ENCODE data around the gene ZSWIM8. TPM values are rescaled to one million over a fixed set of nuclear protein-coding genes. Genes with fewer than 3 reads are reported as not detected.

Gene ZSWIM8
- total RNA-seq, 8 experiments from 2014 or later, result 48.2 to 140 (median 81.5) TPM

DNA sequence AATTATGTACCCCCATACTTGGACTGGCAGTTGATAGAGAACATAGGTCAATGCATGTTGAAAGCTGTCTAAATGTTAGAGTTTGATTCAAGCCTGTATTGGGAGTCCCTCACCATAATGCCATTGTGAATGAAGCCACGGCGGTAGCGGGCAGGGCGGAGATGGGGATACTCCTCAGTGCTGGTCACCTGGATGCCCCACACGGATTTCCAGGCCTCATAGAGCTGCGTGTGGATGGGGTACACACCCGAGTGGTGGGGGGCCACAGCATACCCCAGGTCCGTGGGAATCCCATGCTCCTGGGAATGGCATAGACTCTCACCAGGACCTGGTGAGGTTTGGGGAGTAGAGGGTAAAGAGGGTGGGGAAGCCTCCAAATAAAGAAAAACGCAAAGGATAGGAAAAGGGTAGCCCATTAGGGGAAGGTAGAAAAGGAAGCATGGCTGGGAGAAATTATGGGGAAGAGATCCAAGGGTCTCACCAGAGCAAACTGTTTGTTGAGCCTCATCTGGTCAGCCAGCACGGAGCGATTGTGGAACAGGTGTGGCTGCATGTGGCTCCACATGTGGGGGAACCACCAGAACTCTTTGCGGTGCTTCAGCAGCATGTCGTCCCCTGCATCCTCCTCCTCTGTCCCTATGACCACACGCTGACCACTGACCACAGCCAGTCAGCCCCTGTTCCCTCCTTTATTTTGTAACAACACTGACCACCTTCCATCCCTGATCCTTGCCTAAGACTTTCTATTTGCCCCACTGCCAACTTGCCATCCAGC is 21.0 kb downstream of the ZSWIM8 start:
- peaks cover 4% of the 10 kb centered on the region in 2 donors for H3K4me1 ChIP-seq (replicated peaks in 1 of 2)
- no peak overlapping the region for H3K27ac ChIP-seq
- no peak overlapping the region for H3K4me3 ChIP-seq
- ATAC-seq (replicated peaks in 6 of 8), result no peak
- 67 to 100% (median 88%) methylated on average over 1 to 12 of the region's 14 CpGs for WGBS, 10 experiments
- in situ Hi-C loops (cut with MboI; ENCODE audit: low pct_unique_long_range_greater_than_20kb in 2 of 9, low sequenced_read_pairs in 9 of 9, unreplicated experiment in 9 of 9), result no loop called here

DNA sequence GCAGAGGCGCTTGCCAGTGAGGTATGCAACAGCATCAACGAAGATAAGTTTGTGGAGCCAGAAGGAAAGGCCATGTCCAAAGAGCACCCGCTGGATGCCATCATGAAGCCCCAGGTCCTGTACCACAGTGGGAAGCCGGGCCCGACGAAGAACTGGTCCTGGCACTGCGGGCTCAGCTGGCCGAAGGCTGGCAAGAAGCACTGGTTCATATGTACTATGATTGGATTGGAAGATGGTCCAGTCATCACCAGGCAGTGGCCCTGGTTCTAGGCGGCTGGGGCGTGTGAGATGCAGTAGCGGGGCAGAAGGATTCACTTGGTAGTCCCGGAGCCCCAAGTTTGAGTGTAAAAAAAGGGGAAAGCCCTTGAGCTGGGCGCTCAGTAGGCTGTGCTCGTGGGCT is 22.1 kb downstream of the ZSWIM8 start:
- in situ Hi-C loops (cut with MboI; ENCODE audit: low pct_unique_long_range_greater_than_20kb in 2 of 9, low sequenced_read_pairs in 9 of 9, unreplicated experiment in 9 of 9), result no loop called here
- WGBS, 10 experiments, result 71 to 100% (median 96%) methylated on average over 1 to 6 of the region's 14 CpGs; no CpG with 5 or more reads in 4 of the 10 experiments

DNA sequence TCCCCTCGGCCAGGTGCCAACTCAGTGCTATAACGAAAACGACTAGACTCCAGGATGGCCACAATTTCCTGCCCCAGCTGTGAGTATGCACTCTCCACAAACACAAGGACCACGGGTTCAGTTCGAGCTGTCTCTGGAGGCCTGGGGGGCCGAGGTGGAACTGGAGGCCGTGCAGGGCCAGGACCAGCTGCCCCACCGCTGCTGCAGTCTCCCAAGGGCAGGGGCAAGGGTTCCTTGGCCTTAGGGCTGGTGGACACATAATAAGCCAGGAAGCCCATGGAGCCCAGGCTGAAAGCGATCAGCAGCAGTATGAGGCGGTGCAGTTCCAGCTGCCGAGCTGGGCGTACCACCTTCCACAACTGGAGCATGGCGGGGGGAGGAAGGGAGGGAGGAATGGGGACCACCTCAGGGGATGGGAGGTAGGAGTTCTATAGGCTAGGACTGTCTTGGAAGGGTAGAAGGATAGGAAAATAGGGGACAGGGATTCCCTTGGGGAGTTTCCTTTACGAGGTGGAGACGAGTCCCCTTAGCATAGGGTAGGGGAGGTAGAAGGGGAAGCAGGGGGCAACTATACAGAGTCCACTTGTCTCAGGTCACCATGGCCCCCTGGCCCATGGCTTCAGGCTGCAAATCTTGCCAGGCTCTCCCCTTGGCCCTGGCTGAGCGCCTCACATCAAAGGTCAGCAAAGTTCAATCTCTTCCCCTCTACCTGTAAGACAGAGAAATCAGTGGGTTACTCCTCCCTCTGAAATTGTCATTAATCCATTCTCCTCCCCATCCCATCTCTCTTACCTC is 22.8 kb downstream of the ZSWIM8 start:
- ATAC-seq (replicated peaks in 6 of 8), result no peak
- WGBS, 10 experiments, result 87 to 100% (median 95%) methylated on average over 1 to 8 of the region's 16 CpGs; no CpG with 5 or more reads in 6 of the 10 experiments
- H3K27ac ChIP-seq, result no peak overlapping the region
- H3K4me1 ChIP-seq (replicated peaks in 1 of 2), result peaks cover 4% of the 10 kb centered on the region in 2 donors
- in situ Hi-C loops (cut with MboI; ENCODE audit: low pct_unique_long_range_greater_than_20kb in 2 of 9, low sequenced_read_pairs in 9 of 9, unreplicated experiment in 9 of 9), result no loop called here
- no peak overlapping the region for H3K4me3 ChIP-seq

More for the DNA sequence above, 22.1 kb downstream of the ZSWIM8 start:
- ATAC-seq (replicated peaks in 6 of 8), result no peak
- peaks cover 4% of the 10 kb centered on the region in 2 donors for H3K4me1 ChIP-seq (replicated peaks in 1 of 2)
- no peak overlapping the region for H3K4me3 ChIP-seq
- H3K27ac ChIP-seq, result no peak overlapping the region

- no peak overlapping the region for H3K27ac ChIP-seq
- no peak overlapping the region for H3K4me3 ChIP-seq
- ATAC-seq (replicated peaks in 6 of 8), result no peak
- in situ Hi-C loops (cut with MboI; ENCODE audit: low pct_unique_long_range_greater_than_20kb in 2 of 9, low sequenced_read_pairs in 9 of 9, unreplicated experiment in 9 of 9), result no loop called here
- 49 to 100% (median 69%) methylated on average over 1 to 5 of the region's 5 CpGs; no CpG with 5 or more reads in 3 of the 10 experiments for WGBS, 10 experiments
- H3K4me1 ChIP-seq (replicated peaks in 1 of 2), result peaks cover 4% of the 10 kb centered on the region in 2 donors
Measured at GRCh38 chr10:73809061-73809818, 23.8 kb downstream of the ZSWIM8 start.

GRCh38 chr10:73810358-73810734 is 24.9 kb downstream of the ZSWIM8 start:
- Histone ChIP-seq H3K4me1 (replicated peaks in 1 of 2) (peaks cover 4% of the 10 kb centered on the region in 2 donors), H3K27ac (no peak overlapping the region), H3K4me3 (peak overlapping the region; percentile 91 to 100 (median 95))
- WGBS, 10 experiments, result 15 to 95% (median 82%) methylated on average over 4 to 7 of the region's 7 CpGs
- in situ Hi-C loops (cut with MboI; ENCODE audit: low pct_unique_long_range_greater_than_20kb in 2 of 9, low sequenced_read_pairs in 9 of 9, unreplicated experiment in 9 of 9), result no loop called here
- no peak for ATAC-seq (replicated peaks in 6 of 8)

DNA sequence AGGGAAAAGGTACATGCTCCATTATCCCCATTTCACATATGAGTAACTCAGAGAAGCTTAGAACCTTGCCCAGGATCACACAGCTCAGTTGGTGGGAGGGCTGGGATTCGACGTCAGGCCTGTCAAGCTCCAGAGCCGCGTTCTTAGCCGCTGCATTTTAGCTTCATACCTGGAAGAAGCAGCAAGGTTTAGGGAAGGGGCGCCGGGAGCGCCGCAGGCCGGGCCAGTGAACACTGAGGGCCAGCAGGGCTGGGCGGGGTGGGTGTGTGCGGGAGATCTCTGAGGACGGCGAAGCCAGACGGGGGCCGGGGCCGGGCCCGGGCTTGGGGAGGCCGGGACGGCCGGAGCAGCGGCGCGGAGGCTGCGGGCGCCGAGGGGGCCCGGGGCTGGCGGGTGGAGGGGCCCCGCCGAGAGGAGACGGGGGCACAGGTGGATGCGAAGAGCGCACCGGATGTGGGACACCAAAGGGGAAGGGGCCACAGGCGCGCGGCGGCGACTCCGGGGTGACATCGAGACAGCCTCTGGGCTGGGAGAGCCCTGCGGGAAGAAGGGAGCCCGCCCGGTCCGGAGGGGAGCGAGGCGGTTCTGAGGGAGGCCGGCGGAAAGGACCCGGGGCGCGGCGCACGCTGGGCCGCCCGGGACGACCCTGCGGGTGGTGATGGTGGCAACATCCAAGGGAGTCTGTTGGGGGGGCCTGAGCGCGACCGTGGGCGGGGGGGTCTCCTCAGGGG is 25.5 kb downstream of the ZSWIM8 start:
- peak; percentile 0 to 56 (median 38) for ATAC-seq (replicated peaks in 6 of 8)
- 17% methylated on average over 2 of the region's 63 CpGs; no CpG with 5 or more reads in 9 of the 10 experiments for WGBS, 10 experiments
- in situ Hi-C loops (cut with MboI; ENCODE audit: low pct_unique_long_range_greater_than_20kb in 2 of 9, low sequenced_read_pairs in 9 of 9, unreplicated experiment in 9 of 9), result no loop called here
- Histone ChIP-seq H3K4me1 (replicated peaks in 1 of 2) (peaks cover 4% of the 10 kb centered on the region in 2 donors), H3K27ac (peak overlapping the region; percentile 87 to 91), H3K4me3 (peak overlapping the region; percentile 91 to 100 (median 95))

- Histone ChIP-seq H3K4me3 (no peak overlapping the region), H3K4me1 (replicated peaks in 1 of 2) (peaks cover 4% of the 10 kb centered on the region in 2 donors), H3K27ac (no peak overlapping the region)
- no peak for ATAC-seq (replicated peaks in 6 of 8)
- in situ Hi-C loops (cut with MboI; ENCODE audit: low pct_unique_long_range_greater_than_20kb in 2 of 9, low sequenced_read_pairs in 9 of 9, unreplicated experiment in 9 of 9), result no loop called here
- 61 to 100% (median 88%) methylated on average over 1 to 3 of the region's 4 CpGs; no CpG with 5 or more reads in 4 of the 10 experiments for WGBS, 10 experiments
Measured at GRCh38 chr10:73812657-73813056, 27.3 kb downstream of the ZSWIM8 start.

DNA sequence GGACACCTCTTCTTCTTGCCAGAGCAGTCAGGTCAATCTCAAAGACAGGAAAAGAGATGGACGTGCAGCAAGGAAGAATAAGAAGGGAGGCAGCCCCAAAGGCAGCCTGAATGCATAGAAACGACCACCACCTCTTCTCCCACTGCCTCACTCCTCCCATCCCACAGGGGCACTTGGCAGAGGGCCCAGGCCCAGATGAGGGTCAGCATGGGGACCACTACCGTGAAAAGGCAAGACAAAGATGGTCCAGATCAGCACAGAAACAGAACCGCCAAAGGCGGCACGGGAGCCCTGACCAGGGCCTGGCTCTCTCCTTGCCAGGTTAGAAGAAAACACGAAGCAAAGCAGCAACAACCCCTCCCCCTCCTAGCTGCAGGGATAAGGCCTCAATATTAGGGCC is 27.9 kb downstream of the ZSWIM8 start:
- H3K27ac ChIP-seq, result no peak overlapping the region

GRCh38 chr10:73814276-73814895 is 29.0 kb downstream of the ZSWIM8 start:
- Histone ChIP-seq H3K27ac (no peak overlapping the region), H3K4me3 (no peak overlapping the region), H3K4me1 (replicated peaks in 1 of 2) (peaks cover 4% of the 10 kb centered on the region in 2 donors)
- ATAC-seq (replicated peaks in 6 of 8), result no peak
- 72 to 94% (median 80%) methylated on average over 1 to 11 of the region's 13 CpGs; no CpG with 5 or more reads in 3 of the 10 experiments for WGBS, 10 experiments
- in situ Hi-C loops (cut with MboI; ENCODE audit: low pct_unique_long_range_greater_than_20kb in 2 of 9, low sequenced_read_pairs in 9 of 9, unreplicated experiment in 9 of 9), result no loop called here

More for the DNA sequence above, 27.9 kb downstream of the ZSWIM8 start:
- peaks cover 4% of the 10 kb centered on the region in 2 donors for H3K4me1 ChIP-seq (replicated peaks in 1 of 2)
- ATAC-seq (replicated peaks in 6 of 8), result no peak
- H3K4me3 ChIP-seq, result no peak overlapping the region
- 0 to 88% (median 65%) methylated on average over 1 to 4 of the region's 7 CpGs; no CpG with 5 or more reads in 4 of the 10 experiments for WGBS, 10 experiments
- in situ Hi-C loops (cut with MboI; ENCODE audit: low pct_unique_long_range_greater_than_20kb in 2 of 9, low sequenced_read_pairs in 9 of 9, unreplicated experiment in 9 of 9), result no loop called here

- WGBS, 10 experiments, result 50 to 100% (median 82%) methylated on average over 1 to 10 of the region's 22 CpGs; no CpG with 5 or more reads in 4 of the 10 experiments
- no peak for ATAC-seq (replicated peaks in 6 of 8)
- H3K27ac ChIP-seq, result no peak overlapping the region
- in situ Hi-C loops (cut with MboI; ENCODE audit: low pct_unique_long_range_greater_than_20kb in 2 of 9, low sequenced_read_pairs in 9 of 9, unreplicated experiment in 9 of 9), result no loop called here
- peaks cover 4% of the 10 kb centered on the region in 2 donors for H3K4me1 ChIP-seq (replicated peaks in 1 of 2)
- H3K4me3 ChIP-seq, result no peak overlapping the region
Measured at GRCh38 chr10:73814896-73815718, 29.7 kb downstream of the ZSWIM8 start.

DNA sequence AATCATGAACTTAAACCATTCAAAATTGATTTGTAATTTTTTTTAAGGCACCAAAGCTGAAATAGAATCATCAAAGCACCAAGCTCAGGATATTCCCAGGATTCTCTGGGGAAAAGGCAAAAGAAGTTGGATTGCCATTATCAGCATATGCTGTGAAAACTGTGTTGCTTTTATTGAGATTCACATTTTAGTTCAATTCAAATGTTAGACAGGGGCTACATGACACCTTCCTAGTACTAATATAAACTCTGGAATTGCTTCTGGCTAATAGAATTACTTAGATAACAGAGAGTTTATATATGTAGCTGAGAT is 30.3 kb downstream of the ZSWIM8 start:
- ATAC-seq (replicated peaks in 6 of 8), result no peak
- in situ Hi-C loops (cut with MboI; ENCODE audit: low pct_unique_long_range_greater_than_20kb in 2 of 9, low sequenced_read_pairs in 9 of 9, unreplicated experiment in 9 of 9), result no loop called here
- H3K4me3 ChIP-seq, result no peak overlapping the region
- no peaks in the 10 kb centered on the region for H3K4me1 ChIP-seq (replicated peaks in 1 of 2)
- no peak overlapping the region for H3K27ac ChIP-seq

All from motor neuron (in vitro differentiated cells).